22Rv1 (cell line): ENCODE data around the gene SPAG7.

Source experiments
- H3K27ac ChIP-seq: fragments of 450-650 bp; 2 replicates; pipeline ENCODE4 v1.5.1; 2017
- ZFX ChIP-seq: fragments of 450-650 bp; IDR thresholded peaks from 2 replicates; pipeline ENCODE4 v1.6.1; 2017; ENCODE audit warnings: antibody characterized with exemption, borderline replicate concordance
- TF ChIP-seq, protein P1 (sequence below): fragments of 450-650 bp; IDR thresholded peaks from 2 replicates; pipeline ENCODE4 v1.5.1; 2017; ENCODE audit warnings: mild to moderate bottlenecking

The SPAG7 gene

DNA sequence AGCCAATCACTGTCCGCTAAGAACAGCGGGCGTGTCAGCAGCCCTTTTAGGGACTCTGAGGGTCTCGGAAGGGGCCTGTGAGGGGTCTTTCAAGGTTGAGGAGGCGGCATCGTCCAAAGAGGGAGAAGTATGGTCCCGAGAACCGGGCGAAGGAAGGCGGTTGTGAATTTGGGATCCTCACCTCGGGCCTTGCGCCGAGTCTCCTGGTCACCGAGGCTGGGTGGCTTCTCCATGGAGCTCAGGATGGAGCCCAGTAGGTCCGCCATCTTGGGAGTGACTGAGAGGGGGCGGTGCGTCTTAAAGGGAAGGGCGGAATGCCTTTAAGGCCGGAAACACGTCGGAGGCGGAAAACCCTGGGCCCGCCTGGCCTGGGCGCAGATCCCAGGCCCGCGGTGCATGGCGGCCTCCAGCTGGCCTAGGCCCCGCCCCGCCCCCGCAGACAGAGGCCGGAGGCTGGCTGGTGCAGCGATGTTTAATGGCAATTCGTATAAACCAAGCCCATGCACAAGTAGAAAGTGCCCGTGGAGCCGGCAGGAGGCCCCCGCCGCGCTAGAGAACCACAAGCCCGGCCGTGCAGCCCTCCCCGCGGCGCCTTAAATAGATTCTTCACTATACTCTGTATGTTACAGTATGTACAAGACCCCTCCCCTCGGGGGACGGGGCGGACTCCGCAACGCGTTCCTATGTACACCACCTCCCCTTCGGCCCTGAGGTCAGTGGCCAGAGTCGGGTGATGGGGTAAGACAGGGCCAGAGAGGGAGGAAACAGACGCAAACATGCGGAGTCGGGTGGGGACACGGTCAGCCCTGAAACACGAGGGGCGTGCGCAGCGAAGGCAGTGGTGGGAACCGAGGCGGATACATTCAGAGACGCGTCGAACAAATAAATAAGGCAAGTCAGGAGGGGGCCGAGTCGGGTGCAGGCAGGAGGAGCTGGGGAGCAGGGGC lies at the start of gene SPAG7:
SPAG7 (minus strand) TSS at position 279 of the 947 bp plus-strand sequence; CDS start at position 266, 13 bp downstream.
- no peak for TF ChIP-seq ZFX
- TF ChIP-seq, protein P1, sequence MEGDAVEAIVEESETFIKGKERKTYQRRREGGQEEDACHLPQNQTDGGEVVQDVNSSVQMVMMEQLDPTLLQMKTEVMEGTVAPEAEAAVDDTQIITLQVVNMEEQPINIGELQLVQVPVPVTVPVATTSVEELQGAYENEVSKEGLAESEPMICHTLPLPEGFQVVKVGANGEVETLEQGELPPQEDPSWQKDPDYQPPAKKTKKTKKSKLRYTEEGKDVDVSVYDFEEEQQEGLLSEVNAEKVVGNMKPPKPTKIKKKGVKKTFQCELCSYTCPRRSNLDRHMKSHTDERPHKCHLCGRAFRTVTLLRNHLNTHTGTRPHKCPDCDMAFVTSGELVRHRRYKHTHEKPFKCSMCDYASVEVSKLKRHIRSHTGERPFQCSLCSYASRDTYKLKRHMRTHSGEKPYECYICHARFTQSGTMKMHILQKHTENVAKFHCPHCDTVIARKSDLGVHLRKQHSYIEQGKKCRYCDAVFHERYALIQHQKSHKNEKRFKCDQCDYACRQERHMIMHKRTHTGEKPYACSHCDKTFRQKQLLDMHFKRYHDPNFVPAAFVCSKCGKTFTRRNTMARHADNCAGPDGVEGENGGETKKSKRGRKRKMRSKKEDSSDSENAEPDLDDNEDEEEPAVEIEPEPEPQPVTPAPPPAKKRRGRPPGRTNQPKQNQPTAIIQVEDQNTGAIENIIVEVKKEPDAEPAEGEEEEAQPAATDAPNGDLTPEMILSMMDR, result peak; percentile 10; the same call in 1 of the 2 replicates
- H3K27ac ChIP-seq, result peak within 1 kb of the TSS; percentile 96

DNA sequence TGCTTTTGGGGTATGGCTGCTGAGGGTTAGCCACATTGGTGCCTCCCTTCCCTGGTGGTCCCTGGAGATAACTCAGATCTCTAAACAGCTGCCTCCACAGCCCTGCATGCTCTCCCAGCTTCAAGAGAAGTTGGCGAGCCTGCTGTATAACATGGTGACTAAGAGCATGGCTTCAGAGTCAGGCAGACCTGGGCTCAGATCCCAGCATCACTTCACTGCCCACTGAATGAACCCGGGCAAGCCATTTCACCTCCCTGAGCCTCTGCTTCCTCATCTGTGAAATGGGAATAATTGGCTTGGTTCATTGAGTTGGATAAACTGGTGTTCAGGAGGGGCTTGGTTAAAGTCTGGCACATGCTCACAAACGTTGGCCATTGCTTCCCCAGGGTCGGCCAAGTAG lies 46.7 kb upstream of the SPAG7 start:
- H3K27ac ChIP-seq, result no peak overlapping the region
- no peak for TF ChIP-seq ZFX
- TF ChIP-seq, protein P1, result no peak

- no peak for TF ChIP-seq ZFX
- TF ChIP-seq, protein P1, result no peak
- H3K27ac ChIP-seq, result no peak overlapping the region
Observed at GRCh38 chr17:5011928-5012327, 44.3 kb upstream of the SPAG7 start.

DNA sequence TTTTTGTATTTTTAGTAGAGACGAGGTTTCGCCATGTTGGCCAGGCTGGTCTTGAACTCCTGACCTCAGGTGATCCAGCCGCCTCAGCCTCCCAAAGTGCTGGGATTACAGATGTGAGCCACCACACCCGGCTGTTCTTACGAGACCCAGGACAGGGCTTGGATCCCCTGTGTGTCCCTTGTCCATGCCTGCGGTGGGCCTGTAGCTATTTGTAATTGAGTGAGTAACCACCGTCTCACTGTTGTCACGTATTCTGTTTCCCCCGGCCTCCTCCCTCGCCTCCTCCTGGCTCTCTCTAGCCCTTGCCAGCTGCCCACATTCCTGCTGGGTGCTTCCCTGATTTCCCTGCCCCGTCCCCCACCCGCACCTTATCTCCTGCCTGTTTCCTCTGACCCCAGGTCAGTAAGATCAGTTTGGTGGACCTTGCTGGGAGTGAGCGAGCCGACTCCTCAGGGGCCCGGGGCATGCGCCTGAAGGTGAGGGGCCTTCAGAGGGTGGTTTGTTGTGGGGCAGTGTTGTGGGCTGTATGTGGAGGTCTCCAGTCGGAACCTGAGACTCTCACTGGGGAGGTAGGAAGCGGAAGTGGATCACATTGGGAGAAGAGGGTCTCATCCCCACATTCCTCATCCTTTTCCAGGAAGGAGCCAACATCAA lies 35.7 kb upstream of the SPAG7 start:
- no peak overlapping the region for H3K27ac ChIP-seq
- TF ChIP-seq, protein P1, result no peak
- TF ChIP-seq ZFX, result no peak

- TF ChIP-seq, protein P1, result no peak
- no peak overlapping the region for H3K27ac ChIP-seq
Observed at GRCh38 chr17:5002121-5002788, 34.6 kb upstream of the SPAG7 start.

DNA sequence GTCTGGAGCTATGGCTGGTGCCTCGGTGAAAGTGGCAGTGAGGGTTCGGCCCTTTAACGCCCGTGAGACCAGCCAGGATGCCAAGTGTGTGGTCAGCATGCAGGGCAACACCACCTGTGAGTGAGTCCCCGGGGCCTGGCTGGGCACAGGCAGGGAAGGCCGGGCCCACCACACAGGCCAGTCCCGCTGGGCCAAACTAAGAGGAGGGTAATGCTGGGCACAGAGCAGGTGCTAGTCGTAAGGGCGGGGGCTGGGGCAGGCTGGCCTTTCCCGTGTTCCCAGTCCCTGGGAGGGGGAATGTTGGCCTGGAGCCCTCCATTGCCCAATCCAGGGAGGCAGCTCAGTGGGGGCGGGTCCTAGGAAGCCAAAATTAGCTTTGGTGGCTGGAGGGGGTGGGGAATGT lies 32.6 kb upstream of the SPAG7 start:
- peak overlapping the region; percentile 79; the same call in 1 of the 2 replicates for H3K27ac ChIP-seq
- TF ChIP-seq, protein P1, result no peak
- no peak for TF ChIP-seq ZFX
